AG09319 (cell line): ENCODE measurements around the gene RPAP3.

ENCODE experiments used
- DNase-seq: peaks from one replicate; pipeline ENCODE4 v3.0.0-alpha.2; 2010; ENCODE audit warnings: low read depth; ENCODE audit errors: extremely low read depth
- TF ChIP-seq, protein P1 (sequence below): IDR thresholded peaks from 2 replicates; pipeline ENCODE4 v1.5.1; 2011; ENCODE audit warnings: low read depth, mild to moderate bottlenecking, inconsistent platforms, low read length, moderate library complexity

RPAP3 gene

DNA sequence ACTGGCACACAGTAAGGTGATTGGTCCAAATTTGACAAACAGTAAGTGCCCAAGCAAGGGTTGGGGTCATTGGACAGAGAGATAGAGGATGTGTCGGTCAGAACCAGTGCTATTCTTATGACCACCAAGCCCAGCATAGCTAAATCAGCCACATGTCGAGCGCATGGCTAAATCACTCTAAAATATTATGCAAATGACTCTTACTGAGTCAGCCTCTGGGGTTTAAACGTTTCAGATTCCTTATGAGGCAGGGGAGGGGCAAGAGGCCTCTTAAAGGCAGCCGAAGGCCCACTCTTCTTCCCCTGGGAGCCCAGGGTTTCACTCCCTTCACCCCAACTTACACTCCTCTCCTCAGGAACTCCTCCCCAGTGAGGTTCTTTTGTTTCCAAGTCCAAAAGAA, 20.1 kb upstream of the RPAP3 start:
- TF ChIP-seq, protein P1, sequence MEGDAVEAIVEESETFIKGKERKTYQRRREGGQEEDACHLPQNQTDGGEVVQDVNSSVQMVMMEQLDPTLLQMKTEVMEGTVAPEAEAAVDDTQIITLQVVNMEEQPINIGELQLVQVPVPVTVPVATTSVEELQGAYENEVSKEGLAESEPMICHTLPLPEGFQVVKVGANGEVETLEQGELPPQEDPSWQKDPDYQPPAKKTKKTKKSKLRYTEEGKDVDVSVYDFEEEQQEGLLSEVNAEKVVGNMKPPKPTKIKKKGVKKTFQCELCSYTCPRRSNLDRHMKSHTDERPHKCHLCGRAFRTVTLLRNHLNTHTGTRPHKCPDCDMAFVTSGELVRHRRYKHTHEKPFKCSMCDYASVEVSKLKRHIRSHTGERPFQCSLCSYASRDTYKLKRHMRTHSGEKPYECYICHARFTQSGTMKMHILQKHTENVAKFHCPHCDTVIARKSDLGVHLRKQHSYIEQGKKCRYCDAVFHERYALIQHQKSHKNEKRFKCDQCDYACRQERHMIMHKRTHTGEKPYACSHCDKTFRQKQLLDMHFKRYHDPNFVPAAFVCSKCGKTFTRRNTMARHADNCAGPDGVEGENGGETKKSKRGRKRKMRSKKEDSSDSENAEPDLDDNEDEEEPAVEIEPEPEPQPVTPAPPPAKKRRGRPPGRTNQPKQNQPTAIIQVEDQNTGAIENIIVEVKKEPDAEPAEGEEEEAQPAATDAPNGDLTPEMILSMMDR: no peak
- no peak for DNase-seq

DNA sequence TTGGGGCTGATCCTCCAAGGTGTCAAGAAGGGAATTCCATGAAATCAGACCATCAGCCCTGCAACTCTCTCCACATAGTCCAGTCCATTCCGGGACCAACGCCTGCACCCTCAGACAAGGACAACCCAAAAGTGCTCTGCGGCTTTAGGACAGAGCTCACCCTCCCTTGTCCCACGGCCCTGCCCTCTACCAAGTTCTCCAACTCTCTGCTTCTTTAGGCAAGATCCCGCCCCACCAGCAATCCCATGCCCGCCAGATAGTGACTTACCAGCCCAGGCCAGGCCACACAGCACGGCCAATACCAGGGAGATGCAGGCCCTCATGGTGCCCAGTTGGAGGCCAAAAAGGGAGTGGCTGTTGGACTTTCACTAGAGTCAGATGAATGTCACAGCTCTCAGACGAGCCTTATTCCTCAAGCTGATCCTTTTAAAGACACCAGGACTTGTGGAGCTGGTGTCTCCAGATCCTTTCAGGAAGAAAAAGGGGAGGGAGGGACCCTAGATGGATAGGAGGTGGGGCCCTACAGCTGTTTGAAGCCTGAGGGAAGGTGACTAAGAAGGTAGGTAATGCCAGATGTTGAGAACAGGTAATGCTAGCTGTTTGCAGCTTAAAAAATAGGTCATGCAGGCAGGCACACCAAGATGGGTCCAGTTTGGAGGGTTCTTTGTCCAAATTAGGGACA, 19.4 kb upstream of the RPAP3 start, which contains the start of gene ENDOU:
ENDOU (minus strand) TSS at position 400 of the 682 bp plus-strand sequence; CDS start at position 323, 77 bp downstream.
- TF ChIP-seq, protein P1: no peak
- DNase-seq: no peak

DNA sequence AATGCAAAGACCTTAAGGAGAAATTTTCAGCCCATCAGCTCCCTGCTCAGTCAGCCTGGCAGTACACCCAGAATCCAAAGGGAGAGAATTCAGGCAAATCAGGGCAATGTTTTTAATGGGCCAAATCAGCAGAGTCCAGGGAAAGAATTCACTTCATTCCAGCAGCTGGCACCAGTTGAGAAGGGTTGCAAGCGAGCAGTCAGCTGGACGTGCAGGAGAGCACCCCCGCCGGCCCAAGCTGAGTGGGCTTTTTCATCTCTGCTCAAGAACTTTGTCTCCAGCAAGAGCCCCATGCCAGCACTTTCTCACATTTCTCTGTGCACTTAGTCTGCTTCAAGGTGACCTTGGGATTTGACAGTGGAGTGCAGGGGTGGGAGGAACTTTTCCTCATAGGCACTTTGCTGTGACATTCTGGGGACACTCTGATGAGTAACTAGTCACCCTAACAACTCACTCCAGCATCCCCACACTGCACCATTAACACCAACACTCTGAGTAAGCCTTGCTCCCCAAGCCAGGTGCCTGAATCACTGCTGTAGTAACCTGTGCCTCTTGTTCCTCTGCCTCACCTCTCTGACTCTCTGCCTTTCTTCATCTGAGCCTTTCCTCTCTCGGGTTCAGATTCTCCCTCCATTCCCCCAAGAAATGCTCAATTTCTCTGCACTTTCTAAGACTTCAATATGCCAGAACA, 17.3 kb upstream of the RPAP3 start:
- TF ChIP-seq, protein P1: no peak
- no peak for DNase-seq

DNA sequence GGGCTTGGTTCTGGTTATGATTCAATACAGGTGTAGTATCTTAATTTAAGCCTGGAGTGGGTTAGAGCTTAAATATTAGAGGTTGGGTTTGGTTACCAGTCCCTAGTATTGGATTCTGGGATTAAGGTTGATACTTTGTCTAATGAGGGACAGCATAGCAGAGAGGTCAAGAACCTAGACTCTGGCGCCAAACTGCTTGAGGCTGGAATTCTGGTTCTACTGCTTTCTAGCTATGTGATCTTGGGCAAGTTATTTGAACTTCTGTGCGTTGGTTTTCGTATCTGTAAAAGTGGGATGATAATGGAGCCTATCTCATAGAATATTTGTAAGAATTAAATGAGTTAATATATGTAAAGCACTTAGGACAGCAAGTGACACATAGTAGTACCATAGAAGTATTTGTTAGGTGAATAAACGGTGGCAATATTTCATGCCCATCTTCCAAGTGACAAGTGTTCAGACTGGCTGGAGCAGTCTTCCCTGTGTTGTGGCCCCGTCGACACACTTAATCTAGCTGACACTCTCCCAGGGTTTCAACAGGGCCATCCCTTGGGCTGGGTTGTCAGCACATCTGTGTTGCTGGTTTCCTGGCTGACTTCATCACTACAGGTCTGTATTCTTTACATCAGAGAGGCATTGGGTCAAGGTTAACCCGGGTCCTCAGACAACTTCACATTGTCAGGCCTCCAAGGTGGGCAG, 16.5 kb upstream of the RPAP3 start:
- no peak for DNase-seq
- TF ChIP-seq, protein P1: no peak

DNA sequence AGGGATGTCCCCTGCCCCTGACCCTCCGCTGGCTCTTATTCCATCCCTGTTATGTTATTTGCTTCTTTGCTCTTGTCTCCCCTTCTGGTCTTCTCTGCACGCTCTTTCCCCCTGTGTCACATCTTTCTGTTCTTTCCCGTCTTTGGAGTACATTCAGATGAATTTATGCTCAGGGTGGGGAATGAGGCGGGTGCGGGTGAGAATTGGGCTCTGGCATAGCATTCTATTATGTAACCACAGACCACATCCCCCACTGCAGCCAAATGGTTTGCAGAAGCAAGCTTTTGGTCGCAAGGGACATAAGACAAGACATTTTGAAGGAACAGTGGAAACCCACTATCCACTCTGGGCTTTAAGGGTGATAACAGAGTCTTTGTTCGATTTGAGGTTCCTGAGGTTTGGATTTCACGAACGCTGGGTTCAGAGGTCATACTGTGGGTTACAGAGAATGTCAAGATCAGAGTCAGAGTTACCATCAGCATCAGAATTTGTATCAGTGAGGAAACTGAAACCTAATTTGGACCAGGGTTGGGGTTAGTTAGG, 15.7 kb upstream of the RPAP3 start:
- TF ChIP-seq, protein P1: no peak
- no peak for DNase-seq

DNA sequence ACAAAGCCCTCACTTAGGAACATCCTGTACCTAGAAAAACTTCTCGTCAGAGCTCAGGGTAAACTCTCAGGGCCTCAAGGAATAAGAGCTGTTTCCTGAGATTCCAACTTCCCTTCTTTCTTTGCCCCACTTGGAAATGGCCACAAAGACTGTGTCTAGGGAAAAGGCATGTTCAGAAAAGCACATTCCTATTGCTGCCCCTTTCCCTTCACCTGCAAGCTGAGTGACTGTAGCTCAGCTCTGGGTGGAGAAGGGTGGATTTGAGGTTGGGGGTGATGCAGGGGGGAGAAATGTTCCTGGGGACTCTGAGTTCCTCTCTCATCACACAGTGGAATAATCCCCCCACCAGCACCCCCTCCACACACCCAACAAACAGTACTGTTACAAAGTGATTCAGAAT, 12.7 kb upstream of the RPAP3 start:
- no peak for DNase-seq
- TF ChIP-seq, protein P1: no peak
